HCT116 (cell line): ENCODE measurements around the gene SNTG2. TPM values are rescaled to one million over a fixed set of nuclear protein-coding genes. Genes with fewer than 3 reads are reported as not detected.

Source experiments
- ATAC-seq: fragments of 200-7000 bp; cut with Tn5 transposase; 2 replicates; pipeline ENCODE4 v1.9.1; 2020; ENCODE audit warnings: mild to moderate bottlenecking, moderate library complexity
- BruUV-seq: library from RNA; stranded (reverse); fragments of 400-500 nt; replicated peaks from 2 replicates; lab custom pipeline; 2021; lab: Mats Ljungman, UMichigan
- CTCF ChIA-PET: fragments of 300-600 bp; sonication (Branson Sonifier 250); formaldehyde crosslinking; loops from one replicate; lab custom pipeline; 2021; ENCODE audit warnings: antibody characterized with exemption; lab: Charles Lee
- POLR2A ChIA-PET: fragments of 300-600, 350-600 bp; sonication (Branson Sonifier 250); formaldehyde crosslinking; loops from one replicate; lab custom pipeline; 2021; ENCODE audit warnings: antibody characterized with exemption; lab: Charles Lee
- RAD21 ChIA-PET, 2 experiments: fragments of 300-600 bp; sonication (Branson Sonifier 250); formaldehyde crosslinking; loops; one replicate each; lab custom pipeline; 2023; ENCODE audit warnings: low total read pairs in 2 of 2; ENCODE audit not compliant: uncharacterized antibody in 2 of 2, unreplicated experiment in 2 of 2, low non-redundant PET in 1 of 2; lab: Charles Lee
- DNase-seq: peaks from one replicate; pipeline ENCODE4 v3.0.0-alpha.2; 2010; ENCODE audit warnings: low read depth, low spot score
- H2AFZ ChIP-seq: fragments of 200-600 bp; shearing (Covaris generic), sonication (generic); 2 replicates; pipeline ENCODE4 v1.6.1; 2017; ENCODE audit warnings: low read depth, mixed run types, mixed read lengths, antibody characterized with exemption, low read length; ENCODE audit not compliant: poor library complexity, severe bottlenecking
- H3K27ac ChIP-seq: 2 replicates; pipeline ENCODE4 v1.5.1; 2012; ENCODE audit warnings: low read depth, low read length
- H3K27me3 ChIP-seq: fragments of 200-600 bp; sonication (generic); 2 replicates; pipeline ENCODE4 v1.6.1; 2016; ENCODE audit warnings: mixed run types, low read length, mixed read lengths; ENCODE audit not compliant: insufficient read depth
- H3K36me3 ChIP-seq, 2 experiments: fragments of 200-500 bp in 1 of 2; fragments of 200-600 bp in 1 of 2; sonication (Bioruptor generic) in 1 of 2; sonication (generic) in 1 of 2; 2 replicates each; pipeline versions ENCODE4 v1.5.1 to v1.6.1; 2014 to 2016; ENCODE audit warnings: low read length in 2 of 2, inconsistent platforms in 1 of 2, mixed read lengths in 1 of 2, mixed run types in 1 of 2; ENCODE audit not compliant: insufficient read depth in 2 of 2, control insufficient read depth in 1 of 2
- H3K4me1 ChIP-seq, 2 experiments: fragments of 200-600 bp in 1 of 2; sonication (generic) in 1 of 2; 2 replicates each; pipeline versions ENCODE4 v1.5.1 to v1.6.1; 2012 to 2017; ENCODE audit warnings: low read length in 2 of 2, inconsistent platforms in 1 of 2, mild to moderate bottlenecking in 1 of 2, mixed read lengths in 1 of 2, mixed run types in 1 of 2, moderate library complexity in 1 of 2; ENCODE audit not compliant: insufficient read depth in 2 of 2, control insufficient read depth in 1 of 2
- H3K4me2 ChIP-seq: fragments of 200-600 bp; sonication (generic); 2 replicates; pipeline ENCODE4 v1.6.1; 2017; ENCODE audit warnings: mixed run types, low read length, mixed read lengths
- H3K4me3 ChIP-seq, 2 experiments: fragments of 200-600 bp in 1 of 2; sonication (generic) in 1 of 2; replicated peaks in 1 of 2; 2 replicates each; pipeline ENCODE4 v1.5.1; 2011 to 2016; ENCODE audit warnings: low read length in 2 of 2, control low read depth in 1 of 2, low read depth in 1 of 2, mild to moderate bottlenecking in 1 of 2, mixed read lengths in 1 of 2, mixed run types in 1 of 2
- H3K79me2 ChIP-seq: fragments of 200-600 bp; sonication (generic); 2 replicates; pipeline ENCODE4 v1.6.1; 2017; ENCODE audit warnings: mild to moderate bottlenecking, mixed run types, low read length, moderate library complexity, mixed read lengths; ENCODE audit not compliant: insufficient read depth
- H3K9ac ChIP-seq: fragments of 200-600 bp; sonication (generic); 2 replicates; pipeline ENCODE4 v1.6.1; 2016; ENCODE audit warnings: low read length, mixed read lengths
- H3K9me2 ChIP-seq: fragments of 200-600 bp; sonication (generic), shearing (Covaris generic); 2 replicates; pipeline ENCODE4 v1.6.1; 2017; ENCODE audit warnings: mixed run types, mild to moderate bottlenecking, moderate library complexity; ENCODE audit not compliant: insufficient read depth
- H3K9me3 ChIP-seq, 2 experiments: fragments of 200-500 bp in 1 of 2; fragments of 200-600 bp in 1 of 2; sonication (Bioruptor generic) in 1 of 2; sonication (generic) in 1 of 2; 2 replicates each; pipeline ENCODE4 v1.6.1; 2014 to 2017; ENCODE audit warnings: low read length in 2 of 2, mixed read lengths in 2 of 2, inconsistent platforms in 1 of 2, low read depth in 1 of 2, mild to moderate bottlenecking in 1 of 2, mixed run types in 1 of 2, moderate library complexity in 1 of 2; ENCODE audit not compliant: control insufficient read depth in 1 of 2, insufficient read depth in 1 of 2
- H4K20me1 ChIP-seq: fragments of 200-600 bp; sonication (generic), shearing (Covaris generic); 2 replicates; pipeline ENCODE4 v1.6.1; 2017; ENCODE audit warnings: mixed run types, mild to moderate bottlenecking, moderate library complexity; ENCODE audit not compliant: insufficient read depth
- CBX3 ChIP-seq: IDR thresholded peaks from 2 replicates; pipeline ENCODE4 v1.6.1; 2012; ENCODE audit warnings: low read depth
- CEBPB ChIP-seq: IDR thresholded peaks from 2 replicates; pipeline ENCODE4 v1.6.1; 2012; ENCODE audit warnings: low read depth
- intact Hi-C: fragments of 100-400 bp; cut with micrococcal nuclease; formaldehyde crosslinking; loops from 2 replicates; pipeline ENCODE4 v1.10.0; 2022
- total RNA-seq: library from RNA; stranded (reverse); gene quantifications from one replicate; pipeline ENCODE4 v1.2.1, GENCODE V29; 2021; ENCODE audit not compliant: unreplicated experiment
- TF ChIP-seq, protein P1 (sequence below): IDR thresholded peaks from 2 replicates; pipeline ENCODE4 v1.6.1; 2011; ENCODE audit warnings: mild to moderate bottlenecking, low read length, moderate library complexity; ENCODE audit not compliant: insufficient replicate concordance; ENCODE audit errors: extremely low read depth
- TF ChIP-seq, protein P2 (sequence below), 3 experiments: fragments of 200-600 bp in 1 of 3; sonication (generic) in 1 of 3; IDR thresholded peaks in 2 of 3; conservative IDR thresholded peaks in 1 of 3; 2 replicates each; pipeline ENCODE4 v1.5.1; 2012 to 2017; ENCODE audit warnings: low read depth in 2 of 3, low read length in 2 of 3, antibody characterized with exemption in 1 of 3, borderline replicate concordance in 1 of 3, control low read depth in 1 of 3, mild to moderate bottlenecking in 1 of 3, mixed read lengths in 1 of 3, mixed run types in 1 of 3, moderate library complexity in 1 of 3; ENCODE audit not compliant: insufficient read depth in 1 of 3

Gene SNTG2
- total RNA-seq, 1 experiment from 2014 or later, result not detected

DNA sequence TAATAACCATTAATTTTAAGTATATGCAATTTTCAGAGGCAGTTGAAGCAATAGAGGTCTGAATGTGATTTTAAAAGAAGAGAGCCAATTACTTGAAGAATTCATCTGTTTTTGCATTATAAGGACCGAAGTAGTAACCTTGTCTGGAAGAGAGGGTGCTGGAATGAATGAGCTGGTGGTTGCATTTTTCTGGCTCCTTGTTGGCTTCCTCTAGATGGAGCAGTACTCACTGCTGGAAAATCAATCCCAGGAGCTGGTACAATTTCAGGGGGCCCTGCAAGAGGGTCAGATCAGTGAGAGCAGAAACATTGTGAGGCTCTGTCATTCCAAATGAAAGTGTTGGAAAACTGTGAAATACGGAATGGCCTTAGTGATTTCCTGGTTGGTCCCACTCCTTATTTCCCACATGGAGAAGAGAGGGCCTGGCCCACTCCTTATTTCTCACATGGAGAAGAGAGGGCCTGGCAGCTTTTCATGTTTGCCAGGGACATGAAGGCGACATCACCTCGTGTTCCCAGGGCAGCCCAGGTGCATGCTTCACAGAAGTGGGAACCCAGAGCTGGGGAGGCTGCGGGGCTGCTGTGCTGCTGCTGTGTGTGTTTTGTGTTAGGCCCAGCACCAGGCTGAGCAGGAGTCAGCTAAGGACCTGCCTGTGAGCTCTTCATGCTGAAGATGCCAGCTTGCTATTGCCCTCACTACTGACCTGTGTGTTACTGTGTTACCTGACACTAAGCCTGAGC lies 197.4 kb downstream of the SNTG2 start:
- Histone ChIP-seq H3K9ac (no peak overlapping the region), H3K9me2 (no peaks in the 10 kb centered on the region), H4K20me1 (no peaks in the 10 kb centered on the region), H3K79me2 (no peaks in the 10 kb centered on the region), H3K4me2 (no peak overlapping the region), H3K36me3 (no peaks in the 10 kb centered on the region), H3K27me3 (peaks cover 7% of the 10 kb centered on the region), H3K9me3 (no peaks in the 10 kb centered on the region), H2AFZ (no peak overlapping the region), H3K4me3 (no peak overlapping the region), H3K27ac (no peak overlapping the region), H3K4me1 (no peaks in the 10 kb centered on the region)
- DNase-seq (no peak), ATAC-seq (no peak)
- no TSS peak for BruUV-seq
- intact Hi-C loops, result loop anchor here (10.0 kb wide), 1 partner anchor 433 kb away; no protein-coding TSS in a partner anchor
- ChIA-PET RAD21 (interaction anchor here in 1 of 2 experiments (0.6 kb wide), 1 partner anchor 76 kb away, joined by 6 read pairs; no protein-coding TSS in a partner anchor), CTCF (no interaction called here), POLR2A (no interaction called here)
- no peak for TF ChIP-seq CBX3
- TF ChIP-seq CEBPB, result no peak
- TF ChIP-seq, protein P1, sequence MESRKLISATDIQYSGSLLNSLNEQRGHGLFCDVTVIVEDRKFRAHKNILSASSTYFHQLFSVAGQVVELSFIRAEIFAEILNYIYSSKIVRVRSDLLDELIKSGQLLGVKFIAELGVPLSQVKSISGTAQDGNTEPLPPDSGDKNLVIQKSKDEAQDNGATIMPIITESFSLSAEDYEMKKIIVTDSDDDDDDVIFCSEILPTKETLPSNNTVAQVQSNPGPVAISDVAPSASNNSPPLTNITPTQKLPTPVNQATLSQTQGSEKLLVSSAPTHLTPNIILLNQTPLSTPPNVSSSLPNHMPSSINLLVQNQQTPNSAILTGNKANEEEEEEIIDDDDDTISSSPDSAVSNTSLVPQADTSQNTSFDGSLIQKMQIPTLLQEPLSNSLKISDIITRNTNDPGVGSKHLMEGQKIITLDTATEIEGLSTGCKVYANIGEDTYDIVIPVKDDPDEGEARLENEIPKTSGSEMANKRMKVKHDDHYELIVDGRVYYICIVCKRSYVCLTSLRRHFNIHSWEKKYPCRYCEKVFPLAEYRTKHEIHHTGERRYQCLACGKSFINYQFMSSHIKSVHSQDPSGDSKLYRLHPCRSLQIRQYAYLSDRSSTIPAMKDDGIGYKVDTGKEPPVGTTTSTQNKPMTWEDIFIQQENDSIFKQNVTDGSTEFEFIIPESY, result no peak
- TF ChIP-seq, protein P2, sequence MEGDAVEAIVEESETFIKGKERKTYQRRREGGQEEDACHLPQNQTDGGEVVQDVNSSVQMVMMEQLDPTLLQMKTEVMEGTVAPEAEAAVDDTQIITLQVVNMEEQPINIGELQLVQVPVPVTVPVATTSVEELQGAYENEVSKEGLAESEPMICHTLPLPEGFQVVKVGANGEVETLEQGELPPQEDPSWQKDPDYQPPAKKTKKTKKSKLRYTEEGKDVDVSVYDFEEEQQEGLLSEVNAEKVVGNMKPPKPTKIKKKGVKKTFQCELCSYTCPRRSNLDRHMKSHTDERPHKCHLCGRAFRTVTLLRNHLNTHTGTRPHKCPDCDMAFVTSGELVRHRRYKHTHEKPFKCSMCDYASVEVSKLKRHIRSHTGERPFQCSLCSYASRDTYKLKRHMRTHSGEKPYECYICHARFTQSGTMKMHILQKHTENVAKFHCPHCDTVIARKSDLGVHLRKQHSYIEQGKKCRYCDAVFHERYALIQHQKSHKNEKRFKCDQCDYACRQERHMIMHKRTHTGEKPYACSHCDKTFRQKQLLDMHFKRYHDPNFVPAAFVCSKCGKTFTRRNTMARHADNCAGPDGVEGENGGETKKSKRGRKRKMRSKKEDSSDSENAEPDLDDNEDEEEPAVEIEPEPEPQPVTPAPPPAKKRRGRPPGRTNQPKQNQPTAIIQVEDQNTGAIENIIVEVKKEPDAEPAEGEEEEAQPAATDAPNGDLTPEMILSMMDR (IDR thresholded peaks at IDR 0.05 in 2 of 3, conservative IDR thresholded peaks at IDR 0.05 in 1 of 3; ENCODE audit: borderline replicate concordance in 1 of 3, insufficient read depth in 1 of 3, low read depth in 2 of 3, low read length in 2 of 3), result 0 out of 6 replicates have a peak, but pooled peaks of 1 of the 3 experiments have one; percentile 7
